GM23338 (cell line): Measurements from ENCODE around the gene NOTCH3.

ENCODE experiments used
- CREB1 ChIP-seq: fragments of 250-450 bp; sonication (Bioruptor Pico); IDR thresholded peaks from 2 replicates; pipeline ENCODE4 v1.5.0; 2020; ENCODE audit warnings: low read depth, mild to moderate bottlenecking, moderate library complexity
- EZH2 ChIP-seq: fragments of 200-600 bp; sonication (generic); IDR thresholded peaks from one replicate; pipeline ENCODE4 v1.8.0; 2017; ENCODE audit warnings: antibody characterized with exemption, mild to moderate bottlenecking, low read depth; ENCODE audit not compliant: unreplicated experiment
- EZH2phosphoT487 ChIP-seq: fragments of 200-600 bp; sonication (generic); IDR thresholded peaks from one replicate; pipeline ENCODE4 v1.8.1; 2018; ENCODE audit warnings: antibody characterized with exemption; ENCODE audit not compliant: unreplicated experiment
- JUNB ChIP-seq: IDR thresholded peaks from one replicate; pipeline ENCODE4 v1.6.1; 2016; ENCODE audit warnings: antibody characterized with exemption; ENCODE audit not compliant: unreplicated experiment
- NANOG ChIP-seq: IDR thresholded peaks from 2 replicates; pipeline ENCODE4 v1.6.1; 2016; ENCODE audit warnings: antibody characterized with exemption, borderline replicate concordance
- POLR2AphosphoS5 ChIP-seq: IDR thresholded peaks from 2 replicates; pipeline ENCODE4 v1.6.1; 2016; ENCODE audit warnings: antibody characterized with exemption, low read depth
- TF ChIP-seq, protein P1 (sequence below), 2 experiments: fragments of 200-600 bp in 1 of 2; sonication (generic) in 1 of 2; conservative IDR thresholded peaks; 2 replicates each; pipeline versions ENCODE4 v1.5.1 to v1.6.1; 2016 to 2017; ENCODE audit warnings: antibody characterized with exemption in 2 of 2, low read depth in 2 of 2, mild to moderate bottlenecking in 2 of 2, moderate library complexity in 1 of 2
- TF ChIP-seq, protein P2 (sequence below): IDR thresholded peaks from one replicate; pipeline ENCODE4 v1.6.1; 2018; ENCODE audit warnings: antibody characterized with exemption; ENCODE audit not compliant: unreplicated experiment
- TF ChIP-seq, protein P3 (sequence below): fragments of 250-450 bp; sonication (Bioruptor Pico); IDR thresholded peaks from 2 replicates; pipeline ENCODE4 v1.5.0; 2020; ENCODE audit warnings: mild to moderate bottlenecking, moderate library complexity

DNA sequence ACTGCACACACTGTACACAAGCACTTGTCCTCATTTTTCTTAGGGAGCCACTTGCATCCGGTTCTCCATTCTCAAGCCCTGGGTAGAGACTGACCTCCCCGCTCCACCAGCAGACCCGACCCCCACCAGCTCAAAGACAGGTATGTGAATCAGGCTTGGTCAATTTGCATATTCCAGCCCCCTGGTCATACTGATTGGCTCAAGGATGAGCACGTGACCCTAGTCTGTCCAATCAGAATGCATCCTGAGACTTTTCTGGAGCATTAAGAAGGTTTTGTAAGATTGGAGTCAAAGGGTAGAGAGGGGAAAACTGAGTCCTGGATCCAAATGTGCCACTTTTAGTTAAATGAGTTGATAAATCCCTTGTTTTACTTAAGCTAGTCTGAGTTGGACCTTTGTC, 34.1 kb downstream of the NOTCH3 start:
- TF ChIP-seq, protein P1, sequence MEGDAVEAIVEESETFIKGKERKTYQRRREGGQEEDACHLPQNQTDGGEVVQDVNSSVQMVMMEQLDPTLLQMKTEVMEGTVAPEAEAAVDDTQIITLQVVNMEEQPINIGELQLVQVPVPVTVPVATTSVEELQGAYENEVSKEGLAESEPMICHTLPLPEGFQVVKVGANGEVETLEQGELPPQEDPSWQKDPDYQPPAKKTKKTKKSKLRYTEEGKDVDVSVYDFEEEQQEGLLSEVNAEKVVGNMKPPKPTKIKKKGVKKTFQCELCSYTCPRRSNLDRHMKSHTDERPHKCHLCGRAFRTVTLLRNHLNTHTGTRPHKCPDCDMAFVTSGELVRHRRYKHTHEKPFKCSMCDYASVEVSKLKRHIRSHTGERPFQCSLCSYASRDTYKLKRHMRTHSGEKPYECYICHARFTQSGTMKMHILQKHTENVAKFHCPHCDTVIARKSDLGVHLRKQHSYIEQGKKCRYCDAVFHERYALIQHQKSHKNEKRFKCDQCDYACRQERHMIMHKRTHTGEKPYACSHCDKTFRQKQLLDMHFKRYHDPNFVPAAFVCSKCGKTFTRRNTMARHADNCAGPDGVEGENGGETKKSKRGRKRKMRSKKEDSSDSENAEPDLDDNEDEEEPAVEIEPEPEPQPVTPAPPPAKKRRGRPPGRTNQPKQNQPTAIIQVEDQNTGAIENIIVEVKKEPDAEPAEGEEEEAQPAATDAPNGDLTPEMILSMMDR (conservative IDR thresholded peaks at IDR 0.05; ENCODE audit: low read depth in 2 of 2), result no peak
- TF ChIP-seq EZH2, result no peak
- no peak for TF ChIP-seq POLR2AphosphoS5
- no peak for TF ChIP-seq EZH2phosphoT487
- TF ChIP-seq, protein P2, sequence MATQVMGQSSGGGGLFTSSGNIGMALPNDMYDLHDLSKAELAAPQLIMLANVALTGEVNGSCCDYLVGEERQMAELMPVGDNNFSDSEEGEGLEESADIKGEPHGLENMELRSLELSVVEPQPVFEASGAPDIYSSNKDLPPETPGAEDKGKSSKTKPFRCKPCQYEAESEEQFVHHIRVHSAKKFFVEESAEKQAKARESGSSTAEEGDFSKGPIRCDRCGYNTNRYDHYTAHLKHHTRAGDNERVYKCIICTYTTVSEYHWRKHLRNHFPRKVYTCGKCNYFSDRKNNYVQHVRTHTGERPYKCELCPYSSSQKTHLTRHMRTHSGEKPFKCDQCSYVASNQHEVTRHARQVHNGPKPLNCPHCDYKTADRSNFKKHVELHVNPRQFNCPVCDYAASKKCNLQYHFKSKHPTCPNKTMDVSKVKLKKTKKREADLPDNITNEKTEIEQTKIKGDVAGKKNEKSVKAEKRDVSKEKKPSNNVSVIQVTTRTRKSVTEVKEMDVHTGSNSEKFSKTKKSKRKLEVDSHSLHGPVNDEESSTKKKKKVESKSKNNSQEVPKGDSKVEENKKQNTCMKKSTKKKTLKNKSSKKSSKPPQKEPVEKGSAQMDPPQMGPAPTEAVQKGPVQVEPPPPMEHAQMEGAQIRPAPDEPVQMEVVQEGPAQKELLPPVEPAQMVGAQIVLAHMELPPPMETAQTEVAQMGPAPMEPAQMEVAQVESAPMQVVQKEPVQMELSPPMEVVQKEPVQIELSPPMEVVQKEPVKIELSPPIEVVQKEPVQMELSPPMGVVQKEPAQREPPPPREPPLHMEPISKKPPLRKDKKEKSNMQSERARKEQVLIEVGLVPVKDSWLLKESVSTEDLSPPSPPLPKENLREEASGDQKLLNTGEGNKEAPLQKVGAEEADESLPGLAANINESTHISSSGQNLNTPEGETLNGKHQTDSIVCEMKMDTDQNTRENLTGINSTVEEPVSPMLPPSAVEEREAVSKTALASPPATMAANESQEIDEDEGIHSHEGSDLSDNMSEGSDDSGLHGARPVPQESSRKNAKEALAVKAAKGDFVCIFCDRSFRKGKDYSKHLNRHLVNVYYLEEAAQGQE, result no peak
- TF ChIP-seq CREB1, result no peak
- TF ChIP-seq, protein P3, sequence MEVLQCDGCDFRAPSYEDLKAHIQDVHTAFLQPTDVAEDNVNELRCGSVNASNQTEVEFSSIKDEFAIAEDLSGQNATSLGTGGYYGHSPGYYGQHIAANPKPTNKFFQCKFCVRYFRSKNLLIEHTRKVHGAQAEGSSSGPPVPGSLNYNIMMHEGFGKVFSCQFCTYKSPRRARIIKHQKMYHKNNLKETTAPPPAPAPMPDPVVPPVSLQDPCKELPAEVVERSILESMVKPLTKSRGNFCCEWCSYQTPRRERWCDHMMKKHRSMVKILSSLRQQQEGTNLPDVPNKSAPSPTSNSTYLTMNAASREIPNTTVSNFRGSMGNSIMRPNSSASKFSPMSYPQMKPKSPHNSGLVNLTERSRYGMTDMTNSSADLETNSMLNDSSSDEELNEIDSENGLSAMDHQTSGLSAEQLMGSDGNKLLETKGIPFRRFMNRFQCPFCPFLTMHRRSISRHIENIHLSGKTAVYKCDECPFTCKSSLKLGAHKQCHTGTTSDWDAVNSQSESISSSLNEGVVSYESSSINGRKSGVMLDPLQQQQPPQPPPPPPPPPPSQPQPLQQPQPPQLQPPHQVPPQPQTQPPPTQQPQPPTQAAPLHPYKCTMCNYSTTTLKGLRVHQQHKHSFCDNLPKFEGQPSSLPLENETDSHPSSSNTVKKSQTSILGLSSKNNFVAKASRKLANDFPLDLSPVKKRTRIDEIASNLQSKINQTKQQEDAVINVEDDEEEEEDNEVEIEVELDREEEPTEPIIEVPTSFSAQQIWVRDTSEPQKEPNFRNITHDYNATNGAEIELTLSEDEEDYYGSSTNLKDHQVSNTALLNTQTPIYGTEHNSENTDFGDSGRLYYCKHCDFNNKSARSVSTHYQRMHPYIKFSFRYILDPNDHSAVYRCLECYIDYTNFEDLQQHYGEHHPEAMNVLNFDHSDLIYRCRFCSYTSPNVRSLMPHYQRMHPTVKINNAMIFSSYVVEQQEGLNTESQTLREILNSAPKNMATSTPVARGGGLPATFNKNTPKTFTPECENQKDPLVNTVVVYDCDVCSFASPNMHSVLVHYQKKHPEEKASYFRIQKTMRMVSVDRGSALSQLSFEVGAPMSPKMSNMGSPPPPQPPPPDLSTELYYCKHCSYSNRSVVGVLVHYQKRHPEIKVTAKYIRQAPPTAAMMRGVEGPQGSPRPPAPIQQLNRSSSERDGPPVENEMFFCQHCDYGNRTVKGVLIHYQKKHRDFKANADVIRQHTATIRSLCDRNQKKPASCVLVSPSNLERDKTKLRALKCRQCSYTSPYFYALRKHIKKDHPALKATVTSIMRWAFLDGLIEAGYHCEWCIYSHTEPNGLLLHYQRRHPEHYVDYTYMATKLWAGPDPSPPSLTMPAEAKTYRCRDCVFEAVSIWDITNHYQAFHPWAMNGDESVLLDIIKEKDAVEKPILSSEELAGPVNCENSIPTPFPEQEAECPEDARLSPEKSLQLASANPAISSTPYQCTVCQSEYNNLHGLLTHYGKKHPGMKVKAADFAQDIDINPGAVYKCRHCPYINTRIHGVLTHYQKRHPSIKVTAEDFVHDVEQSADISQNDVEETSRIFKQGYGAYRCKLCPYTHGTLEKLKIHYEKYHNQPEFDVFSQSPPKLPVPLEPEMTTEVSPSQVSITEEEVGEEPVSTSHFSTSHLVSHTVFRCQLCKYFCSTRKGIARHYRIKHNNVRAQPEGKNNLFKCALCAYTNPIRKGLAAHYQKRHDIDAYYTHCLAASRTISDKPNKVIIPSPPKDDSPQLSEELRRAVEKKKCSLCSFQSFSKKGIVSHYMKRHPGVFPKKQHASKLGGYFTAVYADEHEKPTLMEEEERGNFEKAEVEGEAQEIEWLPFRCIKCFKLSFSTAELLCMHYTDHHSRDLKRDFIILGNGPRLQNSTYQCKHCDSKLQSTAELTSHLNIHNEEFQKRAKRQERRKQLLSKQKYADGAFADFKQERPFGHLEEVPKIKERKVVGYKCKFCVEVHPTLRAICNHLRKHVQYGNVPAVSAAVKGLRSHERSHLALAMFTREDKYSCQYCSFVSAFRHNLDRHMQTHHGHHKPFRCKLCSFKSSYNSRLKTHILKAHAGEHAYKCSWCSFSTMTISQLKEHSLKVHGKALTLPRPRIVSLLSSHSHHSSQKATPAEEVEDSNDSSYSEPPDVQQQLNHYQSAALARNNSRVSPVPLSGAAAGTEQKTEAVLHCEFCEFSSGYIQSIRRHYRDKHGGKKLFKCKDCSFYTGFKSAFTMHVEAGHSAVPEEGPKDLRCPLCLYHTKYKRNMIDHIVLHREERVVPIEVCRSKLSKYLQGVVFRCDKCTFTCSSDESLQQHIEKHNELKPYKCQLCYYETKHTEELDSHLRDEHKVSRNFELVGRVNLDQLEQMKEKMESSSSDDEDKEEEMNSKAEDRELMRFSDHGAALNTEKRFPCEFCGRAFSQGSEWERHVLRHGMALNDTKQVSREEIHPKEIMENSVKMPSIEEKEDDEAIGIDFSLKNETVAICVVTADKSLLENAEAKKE (CRISPR knock-in tag), result no peak
- TF ChIP-seq NANOG, result no peak
- TF ChIP-seq JUNB, result no peak
